Measurements from ENCODE around the gene SMOC2.

SMOC2 gene

GRCh38 chr6:168464546-168464945 is 23.6 kb downstream of the SMOC2 start:
- Histone ChIP-seq H3K36me3 (ENCODE audit: control insufficient read depth, insufficient read depth, low read length, severe bottlenecking) (no peaks in the 10 kb centered on the region), H3K4me3 (ENCODE audit: low read length) (no peak overlapping the region), H3K9me3 (ENCODE audit: control insufficient read depth, low read length) (no peaks in the 10 kb centered on the region), H3K9ac (ENCODE audit: low read length) (no peak overlapping the region), H3K27me3 (replicated peaks; ENCODE audit: control insufficient read depth, insufficient read depth, low read length) (peaks cover 4% of the 10 kb centered on the region), H3K4me1 (ENCODE audit: control insufficient read depth, insufficient read depth, low read length) (no peaks in the 10 kb centered on the region)
- DNase-seq (ENCODE audit: low read depth), result no peak

GRCh38 chr6:168468045-168468444 is 27.1 kb downstream of the SMOC2 start:
- Histone ChIP-seq H3K9me3 (ENCODE audit: control insufficient read depth, low read length) (peaks cover 13% of the 10 kb centered on the region), H3K4me3 (ENCODE audit: low read length) (no peak overlapping the region), H3K36me3 (ENCODE audit: control insufficient read depth, insufficient read depth, low read length, severe bottlenecking) (no peaks in the 10 kb centered on the region), H3K27me3 (replicated peaks; ENCODE audit: control insufficient read depth, insufficient read depth, low read length) (peaks cover 4% of the 10 kb centered on the region), H3K4me1 (ENCODE audit: control insufficient read depth, insufficient read depth, low read length) (no peaks in the 10 kb centered on the region), H3K9ac (ENCODE audit: low read length) (no peak overlapping the region)
- no peak for DNase-seq (ENCODE audit: low read depth)

GRCh38 chr6:168469521-168469920 is 28.5 kb downstream of the SMOC2 start:
- Histone ChIP-seq H3K9ac (ENCODE audit: low read length) (no peak overlapping the region), H3K9me3 (ENCODE audit: control insufficient read depth, low read length) (peaks cover 20% of the 10 kb centered on the region), H3K27me3 (replicated peaks; ENCODE audit: control insufficient read depth, insufficient read depth, low read length) (peaks cover 3% of the 10 kb centered on the region), H3K36me3 (ENCODE audit: control insufficient read depth, insufficient read depth, low read length, severe bottlenecking) (no peaks in the 10 kb centered on the region), H3K4me1 (ENCODE audit: control insufficient read depth, insufficient read depth, low read length) (no peaks in the 10 kb centered on the region), H3K4me3 (ENCODE audit: low read length) (no peak overlapping the region)
- DNase-seq (ENCODE audit: low read depth), result no peak

- DNase-seq (ENCODE audit: low read depth), result no peak
- peaks cover 20% of the 10 kb centered on the region for H3K9me3 ChIP-seq (ENCODE audit: control insufficient read depth, low read length)
- no peak overlapping the region for H3K9ac ChIP-seq (ENCODE audit: low read length)
- no peaks in the 10 kb centered on the region for H3K4me1 ChIP-seq (ENCODE audit: control insufficient read depth, insufficient read depth, low read length)
- H3K27me3 ChIP-seq (replicated peaks; ENCODE audit: control insufficient read depth, insufficient read depth, low read length), result no peaks in the 10 kb centered on the region
- H3K4me3 ChIP-seq (ENCODE audit: low read length), result no peak overlapping the region
- no peaks in the 10 kb centered on the region for H3K36me3 ChIP-seq (ENCODE audit: control insufficient read depth, insufficient read depth, low read length, severe bottlenecking)
These were observed 28.9 kb downstream of the SMOC2 start for GRCh38 chr6:168469926-168470325.

- Histone ChIP-seq H3K27me3 (replicated peaks; ENCODE audit: control insufficient read depth, insufficient read depth, low read length) (no peaks in the 10 kb centered on the region), H3K4me3 (ENCODE audit: low read length) (no peak overlapping the region), H3K9me3 (ENCODE audit: control insufficient read depth, low read length) (peaks cover 20% of the 10 kb centered on the region), H3K36me3 (ENCODE audit: control insufficient read depth, insufficient read depth, low read length, severe bottlenecking) (no peaks in the 10 kb centered on the region), H3K9ac (ENCODE audit: low read length) (no peak overlapping the region), H3K4me1 (ENCODE audit: control insufficient read depth, insufficient read depth, low read length) (no peaks in the 10 kb centered on the region)
- no peak for DNase-seq (ENCODE audit: low read depth)
These were observed 31.4 kb downstream of the SMOC2 start for GRCh38 chr6:168472363-168472762.

- H3K9ac ChIP-seq (ENCODE audit: low read length), result no peak overlapping the region
- DNase-seq (ENCODE audit: low read depth), result no peak
- H3K27me3 ChIP-seq (replicated peaks; ENCODE audit: control insufficient read depth, insufficient read depth, low read length), result no peaks in the 10 kb centered on the region
- no peak overlapping the region for H3K4me3 ChIP-seq (ENCODE audit: low read length)
- H3K4me1 ChIP-seq (ENCODE audit: control insufficient read depth, insufficient read depth, low read length), result no peaks in the 10 kb centered on the region
- no peaks in the 10 kb centered on the region for H3K36me3 ChIP-seq (ENCODE audit: control insufficient read depth, insufficient read depth, low read length, severe bottlenecking)
- peaks cover 20% of the 10 kb centered on the region for H3K9me3 ChIP-seq (ENCODE audit: control insufficient read depth, low read length)
These were observed 32.2 kb downstream of the SMOC2 start for GRCh38 chr6:168473197-168473596.

- Histone ChIP-seq H3K4me1 (ENCODE audit: control insufficient read depth, insufficient read depth, low read length) (no peaks in the 10 kb centered on the region), H3K9ac (ENCODE audit: low read length) (no peak overlapping the region), H3K4me3 (ENCODE audit: low read length) (no peak overlapping the region), H3K9me3 (ENCODE audit: control insufficient read depth, low read length) (peaks cover 20% of the 10 kb centered on the region), H3K36me3 (ENCODE audit: control insufficient read depth, insufficient read depth, low read length, severe bottlenecking) (no peaks in the 10 kb centered on the region), H3K27me3 (replicated peaks; ENCODE audit: control insufficient read depth, insufficient read depth, low read length) (no peaks in the 10 kb centered on the region)
- no peak for DNase-seq (ENCODE audit: low read depth)
These were observed 34.4 kb downstream of the SMOC2 start for GRCh38 chr6:168475188-168476013.

GRCh38 chr6:168479421-168479820 is 38.4 kb downstream of the SMOC2 start:
- no peak for DNase-seq (ENCODE audit: low read depth)

GRCh38 chr6:168480481-168480880 is 39.5 kb downstream of the SMOC2 start:
- no peaks in the 10 kb centered on the region for H3K27me3 ChIP-seq (replicated peaks; ENCODE audit: control insufficient read depth, insufficient read depth, low read length)
- H3K9ac ChIP-seq (ENCODE audit: low read length), result no peak overlapping the region
- no peaks in the 10 kb centered on the region for H3K4me1 ChIP-seq (ENCODE audit: control insufficient read depth, insufficient read depth, low read length)
- DNase-seq (ENCODE audit: low read depth), result no peak
- H3K4me3 ChIP-seq (ENCODE audit: low read length), result no peak overlapping the region
- no peaks in the 10 kb centered on the region for H3K9me3 ChIP-seq (ENCODE audit: control insufficient read depth, low read length)
- H3K36me3 ChIP-seq (ENCODE audit: control insufficient read depth, insufficient read depth, low read length, severe bottlenecking), result no peaks in the 10 kb centered on the region

More at GRCh38 chr6:168479421-168479820, 38.4 kb downstream of the SMOC2 start:
- no peaks in the 10 kb centered on the region for H3K9me3 ChIP-seq (ENCODE audit: control insufficient read depth, low read length)
- H3K9ac ChIP-seq (ENCODE audit: low read length), result no peak overlapping the region
- H3K4me1 ChIP-seq (ENCODE audit: control insufficient read depth, insufficient read depth, low read length), result no peaks in the 10 kb centered on the region
- H3K36me3 ChIP-seq (ENCODE audit: control insufficient read depth, insufficient read depth, low read length, severe bottlenecking), result no peaks in the 10 kb centered on the region
- H3K27me3 ChIP-seq (replicated peaks; ENCODE audit: control insufficient read depth, insufficient read depth, low read length), result no peaks in the 10 kb centered on the region
- no peak overlapping the region for H3K4me3 ChIP-seq (ENCODE audit: low read length)

GRCh38 chr6:168485818-168486217 is 44.8 kb downstream of the SMOC2 start:
- no peak for DNase-seq (ENCODE audit: low read depth)
- Histone ChIP-seq H3K27me3 (replicated peaks; ENCODE audit: control insufficient read depth, insufficient read depth, low read length) (no peaks in the 10 kb centered on the region), H3K4me1 (ENCODE audit: control insufficient read depth, insufficient read depth, low read length) (peaks cover 7% of the 10 kb centered on the region), H3K36me3 (ENCODE audit: control insufficient read depth, insufficient read depth, low read length, severe bottlenecking) (no peaks in the 10 kb centered on the region), H3K9me3 (ENCODE audit: control insufficient read depth, low read length) (no peaks in the 10 kb centered on the region), H3K4me3 (ENCODE audit: low read length) (peak overlapping the region; percentile 13), H3K9ac (ENCODE audit: low read length) (no peak overlapping the region)

- Histone ChIP-seq H3K4me1 (ENCODE audit: control insufficient read depth, insufficient read depth, low read length) (peaks cover 6% of the 10 kb centered on the region), H3K4me3 (ENCODE audit: low read length) (no peak overlapping the region), H3K36me3 (ENCODE audit: control insufficient read depth, insufficient read depth, low read length, severe bottlenecking) (no peaks in the 10 kb centered on the region), H3K27me3 (replicated peaks; ENCODE audit: control insufficient read depth, insufficient read depth, low read length) (peaks cover 6% of the 10 kb centered on the region), H3K9me3 (ENCODE audit: control insufficient read depth, low read length) (no peaks in the 10 kb centered on the region), H3K9ac (ENCODE audit: low read length) (no peak overlapping the region)
- no peak for DNase-seq (ENCODE audit: low read depth)
These were observed 49.8 kb downstream of the SMOC2 start for GRCh38 chr6:168490757-168491156.

GRCh38 chr6:168493976-168494375 is 53.0 kb downstream of the SMOC2 start:
- Histone ChIP-seq H3K9ac (ENCODE audit: low read length) (no peak overlapping the region), H3K27me3 (replicated peaks; ENCODE audit: control insufficient read depth, insufficient read depth, low read length) (peaks cover 8% of the 10 kb centered on the region), H3K4me1 (ENCODE audit: control insufficient read depth, insufficient read depth, low read length) (no peaks in the 10 kb centered on the region), H3K9me3 (ENCODE audit: control insufficient read depth, low read length) (no peaks in the 10 kb centered on the region), H3K36me3 (ENCODE audit: control insufficient read depth, insufficient read depth, low read length, severe bottlenecking) (no peaks in the 10 kb centered on the region), H3K4me3 (ENCODE audit: low read length) (no peak overlapping the region)
- DNase-seq (ENCODE audit: low read depth), result no peak
